ENCODE data around the gene CHST4.

Gene CHST4

GRCh38 chr16:71524566-71525553 is 1.4 kb upstream of the CHST4 start:
- DNase-seq (ENCODE audit: low spot score), result no peak
- TF ChIP-seq CTCF (IDR thresholded peaks at IDR 0.05; ENCODE audit: extremely low read depth, missing control alignments), result no peak

GRCh38 chr16:71528257-71528656 is 2.0 kb downstream of the CHST4 start:
- DNase-seq (ENCODE audit: low spot score), result no peak
- TF ChIP-seq CTCF (IDR thresholded peaks at IDR 0.05; ENCODE audit: extremely low read depth, missing control alignments), result no peak

- no peak for TF ChIP-seq CTCF (IDR thresholded peaks at IDR 0.05; ENCODE audit: extremely low read depth, missing control alignments)
- no peak for DNase-seq (ENCODE audit: low spot score)
Observed at GRCh38 chr16:71528863-71529262, 2.6 kb downstream of the CHST4 start.

GRCh38 chr16:71532366-71532765 is 6.1 kb downstream of the CHST4 start:
- TF ChIP-seq CTCF (IDR thresholded peaks at IDR 0.05; ENCODE audit: extremely low read depth, missing control alignments), result no peak
- no peak for DNase-seq (ENCODE audit: low spot score)

GRCh38 chr16:71536752-71537499 is 10.7 kb downstream of the CHST4 start:
- DNase-seq (ENCODE audit: low spot score), result no peak
- no peak for TF ChIP-seq CTCF (IDR thresholded peaks at IDR 0.05; ENCODE audit: extremely low read depth, missing control alignments)

GRCh38 chr16:71537643-71538042 is 11.4 kb downstream of the CHST4 start:
- DNase-seq (ENCODE audit: low spot score), result peak; percentile 66
- TF ChIP-seq CTCF (IDR thresholded peaks at IDR 0.05; ENCODE audit: extremely low read depth, missing control alignments), result peak; percentile 62

- DNase-seq (ENCODE audit: low spot score), result peak; percentile 61
- peak; percentile 73 for TF ChIP-seq CTCF (IDR thresholded peaks at IDR 0.05; ENCODE audit: extremely low read depth, missing control alignments)
Observed at GRCh38 chr16:71542377-71542776, 16.2 kb downstream of the CHST4 start.

Data from GM20000 (cell line).